Measurements from ENCODE around the gene ZNF536. TPM values are rescaled to one million over a fixed set of nuclear protein-coding genes. Genes with fewer than 3 reads are reported as not detected.

ZNF536 gene
- total RNA-seq, 4 donors from 2014 or later, result 0.44 to 7.4 (median 0.88) TPM

- Histone ChIP-seq H3K4me3 (no peak overlapping the region), H3K27me3 (peaks cover 0 to 6% (median 0%) of the 10 kb centered on the region in 4 donors), H3K9me3 (no peaks in the 10 kb centered on the region), H3K4me1 (peaks cover 0 to 15% (median 0%) of the 10 kb centered on the region in 3 donors), H3K36me3 (no peaks in the 10 kb centered on the region), H3K27ac (no peak overlapping the region)
- DNase-seq, result no peak
- TF ChIP-seq POLR2A (IDR thresholded peaks at IDR 0.05) (no peak), CTCF (IDR thresholded peaks at IDR 0.05) (no peak)
- 75 to 83% methylated on average over 4 to 8 of the region's 9 CpGs for WGBS, 2 donors
- intact Hi-C loops (cut with DNase I), result no loop called here
Measured at GRCh38 chr19:30559446-30559845, 187.3 kb downstream of the ZNF536 start.

DNA sequence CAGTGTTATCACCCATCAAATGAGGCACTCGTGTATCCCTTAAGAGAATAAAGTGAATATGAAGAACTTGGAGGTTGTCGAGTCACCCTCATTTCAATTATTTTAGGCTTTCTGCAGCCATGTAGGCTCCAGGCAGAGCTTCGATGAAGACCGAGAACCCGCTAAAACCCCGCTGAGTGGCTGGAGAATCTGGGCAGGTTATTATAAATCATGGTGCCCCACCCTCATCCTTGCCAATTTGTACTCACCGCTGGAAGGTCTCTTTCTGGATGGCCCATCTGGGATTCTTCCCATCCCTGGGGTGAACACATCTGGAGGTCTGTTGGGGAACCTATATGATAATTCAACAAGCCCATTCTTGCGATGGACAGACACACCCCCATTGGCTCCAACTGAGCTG, 190.8 kb downstream of the ZNF536 start:
- Histone ChIP-seq H3K4me3 (no peak overlapping the region), H3K4me1 (no peaks in the 10 kb centered on the region), H3K36me3 (no peaks in the 10 kb centered on the region), H3K9me3 (no peaks in the 10 kb centered on the region), H3K27ac (no peak overlapping the region), H3K27me3 (no peaks in the 10 kb centered on the region)
- 86 to 90% methylated on average over 8 of the region's 8 CpGs for WGBS, 2 donors
- DNase-seq, result no peak
- TF ChIP-seq CTCF (IDR thresholded peaks at IDR 0.05), result no peak
- TF ChIP-seq POLR2A (IDR thresholded peaks at IDR 0.05), result no peak
- intact Hi-C loops (cut with DNase I), result no loop called here

DNA sequence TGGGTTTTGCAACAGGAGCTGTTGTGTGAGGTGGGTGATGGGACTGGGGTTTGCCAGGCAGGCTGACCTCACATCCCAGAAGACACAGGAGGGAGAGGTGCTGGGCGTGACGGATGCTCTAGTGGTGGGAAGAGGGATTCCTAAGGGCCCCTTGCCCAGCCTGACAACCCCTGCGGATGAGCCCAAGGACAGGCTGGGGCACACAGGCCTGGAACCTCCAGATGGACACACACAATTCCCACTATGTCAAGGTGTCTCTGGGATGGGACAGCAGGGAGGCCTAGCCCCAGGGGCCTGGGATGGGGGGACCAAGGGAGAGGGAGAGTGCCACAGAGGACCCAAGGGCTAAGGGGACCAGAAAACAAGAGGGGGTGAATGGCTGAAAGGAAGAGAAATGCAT, 191.5 kb downstream of the ZNF536 start:
- intact Hi-C loops (cut with DNase I), result no loop called here
- H3K27ac ChIP-seq, result no peak overlapping the region
- no peaks in the 10 kb centered on the region for H3K9me3 ChIP-seq
- H3K4me1 ChIP-seq, result no peaks in the 10 kb centered on the region
- no peak for TF ChIP-seq CTCF (IDR thresholded peaks at IDR 0.05)
- no peak for TF ChIP-seq POLR2A (IDR thresholded peaks at IDR 0.05)
- DNase-seq, result no peak
- no peaks in the 10 kb centered on the region for H3K36me3 ChIP-seq
- 50 to 88% methylated on average over 2 to 3 of the region's 3 CpGs for WGBS, 2 donors
- no peak overlapping the region for H3K4me3 ChIP-seq
- H3K27me3 ChIP-seq, result no peaks in the 10 kb centered on the region

- no peaks in the 10 kb centered on the region for H3K4me1 ChIP-seq
- intact Hi-C loops (cut with DNase I), result no loop called here
- H3K27ac ChIP-seq, result no peak overlapping the region
- H3K4me3 ChIP-seq, result no peak overlapping the region
- 64% methylated on average over 5 to 11 of the region's 11 CpGs for WGBS, 2 donors
- DNase-seq, result no peak
- no peaks in the 10 kb centered on the region for H3K27me3 ChIP-seq
- TF ChIP-seq CTCF (IDR thresholded peaks at IDR 0.05) (no peak), POLR2A (IDR thresholded peaks at IDR 0.05) (no peak)
- no peaks in the 10 kb centered on the region for H3K36me3 ChIP-seq
- no peaks in the 10 kb centered on the region for H3K9me3 ChIP-seq
Measured at GRCh38 chr19:30564551-30565011, 192.4 kb downstream of the ZNF536 start.

- TF ChIP-seq POLR2A (IDR thresholded peaks at IDR 0.05) (no peak), CTCF (IDR thresholded peaks at IDR 0.05) (no peak)
- 62 to 66% methylated on average over 2 to 5 of the region's 5 CpGs for WGBS, 2 donors
- H3K9me3 ChIP-seq, result no peaks in the 10 kb centered on the region
- no peaks in the 10 kb centered on the region for H3K36me3 ChIP-seq
- no peaks in the 10 kb centered on the region for H3K4me1 ChIP-seq
- no peak for DNase-seq
- H3K27ac ChIP-seq, result no peak overlapping the region
- no peak overlapping the region for H3K4me3 ChIP-seq
- intact Hi-C loops (cut with DNase I), result no loop called here
- no peaks in the 10 kb centered on the region for H3K27me3 ChIP-seq
Measured at GRCh38 chr19:30565636-30566035, 193.5 kb downstream of the ZNF536 start.

All from esophagus squamous epithelium (tissue), 5 donors.